Peyer's patch (tissue), 4 donors: ENCODE results near the gene CLDN9. TPM values are rescaled to one million over a fixed set of nuclear protein-coding genes. Genes with fewer than 3 reads are reported as not detected.
A peak's percentile ranks its signal among the peaks of the same experiment; 100 is the strongest.

Experiments used
- DNase-seq, 3 donors: peaks; one replicate each; pipeline ENCODE4 v3.0.0-alpha.2; 2017 to 2019
- H3K27ac ChIP-seq, 4 donors: fragments of 200-600 bp; sonication (generic); one replicate each; pipeline ENCODE4 v1.5.1; 2016 to 2019
- H3K27me3 ChIP-seq, 2 donors: fragments of 200-600 bp; sonication (generic); one replicate each; pipeline ENCODE4 v1.5.1; 2019
- H3K36me3 ChIP-seq, 3 donors: fragments of 200-600 bp; sonication (generic); one replicate each; pipeline ENCODE4 v1.5.1; 2016 to 2019
- H3K4me1 ChIP-seq, 4 donors: fragments of 200-600 bp; sonication (generic); one replicate each; pipeline ENCODE4 v1.5.1; 2016 to 2019
- H3K4me3 ChIP-seq, 4 donors: fragments of 200-600 bp; sonication (generic); 1 replicate in 3 of 4; 2 replicates in 1 of 4; pipeline ENCODE4 v1.5.1; 2016 to 2019; ENCODE audit warnings: mild to moderate bottlenecking in 1 of 4
- H3K9me3 ChIP-seq, 4 donors: fragments of 200-600 bp; sonication (generic); one replicate each; pipeline ENCODE4 v1.5.1; 2016 to 2019; ENCODE audit warnings: mild to moderate bottlenecking in 1 of 4
- POLR2A ChIP-seq, 2 donors: fragments of 450-650 bp; IDR thresholded peaks; one replicate each; pipeline ENCODE4 v1.5.1; 2017; ENCODE audit warnings: antibody characterized with exemption in 2 of 2, mild to moderate bottlenecking in 2 of 2, moderate library complexity in 2 of 2
- total RNA-seq, 4 donors: library from RNA; depleted of rRNA; stranded (reverse); fragments of >200 nt; gene quantifications; one replicate each; pipeline ENCODE4 v1.1.0, GENCODE V29; 2016
- TF ChIP-seq, protein P1 (sequence below), 6 experiments: fragments of 450-650 bp in 4 of 6; fragments of 200-600 bp in 2 of 6; sonication (generic) in 1 of 6; IDR thresholded peaks; one replicate each; pipeline ENCODE4 v1.5.1; 2017 to 2019; ENCODE audit warnings: antibody characterized with exemption in 6 of 6, mild to moderate bottlenecking in 3 of 6, moderate library complexity in 1 of 6

CLDN9 gene
- total RNA-seq, 4 donors from 2014 or later: 0.76 to 2.5 (median 1.2) TPM

- Histone ChIP-seq H3K4me1 (peaks cover 14 to 58% (median 30%) of the 10 kb centered on the region in 4 donors), H3K36me3 (peaks cover 0 to 20% (median 0%) of the 10 kb centered on the region in 3 donors), H3K4me3 (no peak overlapping the region), H3K9me3 (no peaks in the 10 kb centered on the region), H3K27me3 (no peaks in the 10 kb centered on the region), H3K27ac (no peak overlapping the region)
- peak in 1 of 3 donors; percentile 49 for DNase-seq
- TF ChIP-seq, protein P1, sequence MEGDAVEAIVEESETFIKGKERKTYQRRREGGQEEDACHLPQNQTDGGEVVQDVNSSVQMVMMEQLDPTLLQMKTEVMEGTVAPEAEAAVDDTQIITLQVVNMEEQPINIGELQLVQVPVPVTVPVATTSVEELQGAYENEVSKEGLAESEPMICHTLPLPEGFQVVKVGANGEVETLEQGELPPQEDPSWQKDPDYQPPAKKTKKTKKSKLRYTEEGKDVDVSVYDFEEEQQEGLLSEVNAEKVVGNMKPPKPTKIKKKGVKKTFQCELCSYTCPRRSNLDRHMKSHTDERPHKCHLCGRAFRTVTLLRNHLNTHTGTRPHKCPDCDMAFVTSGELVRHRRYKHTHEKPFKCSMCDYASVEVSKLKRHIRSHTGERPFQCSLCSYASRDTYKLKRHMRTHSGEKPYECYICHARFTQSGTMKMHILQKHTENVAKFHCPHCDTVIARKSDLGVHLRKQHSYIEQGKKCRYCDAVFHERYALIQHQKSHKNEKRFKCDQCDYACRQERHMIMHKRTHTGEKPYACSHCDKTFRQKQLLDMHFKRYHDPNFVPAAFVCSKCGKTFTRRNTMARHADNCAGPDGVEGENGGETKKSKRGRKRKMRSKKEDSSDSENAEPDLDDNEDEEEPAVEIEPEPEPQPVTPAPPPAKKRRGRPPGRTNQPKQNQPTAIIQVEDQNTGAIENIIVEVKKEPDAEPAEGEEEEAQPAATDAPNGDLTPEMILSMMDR (IDR thresholded peaks at IDR 0.05): no peak
- no peak for TF ChIP-seq POLR2A (IDR thresholded peaks at IDR 0.05)
Observed at GRCh38 chr16:3025032-3026002, 12.6 kb downstream of the CLDN9 start.

DNA sequence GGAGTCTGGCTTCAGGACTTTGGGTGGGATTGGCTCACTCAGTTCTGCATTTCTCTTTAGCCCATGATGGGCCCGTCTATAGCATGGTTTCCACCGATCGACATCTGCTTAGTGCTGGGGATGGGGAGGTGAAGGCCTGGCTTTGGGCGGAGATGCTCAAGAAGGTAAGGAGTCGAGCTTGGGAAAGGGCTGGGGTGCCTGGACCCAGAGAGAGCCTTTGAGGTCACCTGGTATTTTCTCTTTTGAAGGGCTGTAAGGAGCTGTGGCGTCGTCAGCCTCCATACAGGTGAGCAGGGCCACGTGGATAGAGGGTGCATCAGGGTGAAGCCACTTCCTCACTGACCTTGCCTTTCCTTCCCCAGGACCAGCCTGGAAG lies 13.3 kb downstream of the CLDN9 start:
- Histone ChIP-seq H3K27me3 (no peaks in the 10 kb centered on the region), H3K4me1 (peaks cover 14 to 55% (median 29%) of the 10 kb centered on the region in 4 donors), H3K27ac (no peak overlapping the region), H3K36me3 (peaks cover 0 to 22% (median 0%) of the 10 kb centered on the region in 3 donors), H3K4me3 (no peak overlapping the region), H3K9me3 (no peaks in the 10 kb centered on the region)
- DNase-seq: peak in 1 of 3 donors; percentile 32
- TF ChIP-seq, protein P1 (IDR thresholded peaks at IDR 0.05): no peak
- TF ChIP-seq POLR2A (IDR thresholded peaks at IDR 0.05): no peak

- TF ChIP-seq, protein P1 (IDR thresholded peaks at IDR 0.05): no peak
- no peak for TF ChIP-seq POLR2A (IDR thresholded peaks at IDR 0.05)
- Histone ChIP-seq H3K27me3 (no peaks in the 10 kb centered on the region), H3K4me3 (no peak overlapping the region), H3K27ac (no peak overlapping the region), H3K4me1 (peaks cover 14 to 47% (median 22%) of the 10 kb centered on the region in 4 donors), H3K9me3 (no peaks in the 10 kb centered on the region), H3K36me3 (peaks cover 0 to 22% (median 0%) of the 10 kb centered on the region in 3 donors)
- DNase-seq: peak in 1 of 3 donors; percentile 43
Observed at GRCh38 chr16:3026609-3027488, 14.1 kb downstream of the CLDN9 start.

GRCh38 chr16:3027489-3027795 lies 14.7 kb downstream of the CLDN9 start:
- no peak overlapping the region for H3K27ac ChIP-seq
- peaks cover 0 to 22% (median 0%) of the 10 kb centered on the region in 3 donors for H3K36me3 ChIP-seq
- H3K27me3 ChIP-seq: no peaks in the 10 kb centered on the region
- H3K4me1 ChIP-seq: peaks cover 13 to 48% (median 19%) of the 10 kb centered on the region in 4 donors
- H3K9me3 ChIP-seq: no peaks in the 10 kb centered on the region
- no peak for TF ChIP-seq POLR2A (IDR thresholded peaks at IDR 0.05)
- TF ChIP-seq, protein P1 (IDR thresholded peaks at IDR 0.05): no peak
- DNase-seq: no peak
- H3K4me3 ChIP-seq: no peak overlapping the region

- H3K27ac ChIP-seq: peak overlapping the region in 2 of 4 donors; percentile 2 to 23
- peaks cover 6 to 48% (median 12%) of the 10 kb centered on the region in 4 donors for H3K4me1 ChIP-seq
- H3K27me3 ChIP-seq: no peaks in the 10 kb centered on the region
- H3K9me3 ChIP-seq: no peaks in the 10 kb centered on the region
- TF ChIP-seq, protein P1 (IDR thresholded peaks at IDR 0.05): peak; percentile 58 to 94 (median 82)
- TF ChIP-seq POLR2A (IDR thresholded peaks at IDR 0.05): peak; percentile 10 to 50
- peak overlapping the region in 2 of 4 donors; percentile 20 to 23 for H3K4me3 ChIP-seq
- H3K36me3 ChIP-seq: peaks cover 0 to 22% (median 0%) of the 10 kb centered on the region in 3 donors
- peak; percentile 90 to 95 (median 95) for DNase-seq
Observed at GRCh38 chr16:3027983-3028715, 15.4 kb downstream of the CLDN9 start.
